Measurements from ENCODE around the gene TPK1. TPM values are rescaled to one million over a fixed set of nuclear protein-coding genes. Genes with fewer than 3 reads are reported as not detected.

TPK1 gene
- polyA plus RNA-seq, 1 of the 3 experiments (the other 2 are of a cell fraction), result 3.3 TPM

- Histone ChIP-seq H3K27me3 (ENCODE audit: insufficient read depth) (no peaks in the 10 kb centered on the region), H3K36me3 (replicated peaks in 1 of 2; ENCODE audit: control insufficient read depth in 1 of 2, insufficient read depth in 2 of 2, low read length in 1 of 2) (no peaks in the 10 kb centered on the region), H2AFZ (ENCODE audit: low read depth) (no peak overlapping the region), H3K79me2 (ENCODE audit: insufficient read depth) (no peaks in the 10 kb centered on the region), H3K27ac (ENCODE audit: low read depth in 2 of 2, low read length in 1 of 2) (no peak overlapping the region), H3F3A (replicated peaks; ENCODE audit: insufficient read depth) (no peaks in the 10 kb centered on the region), H3K9me3 (no peaks in the 10 kb centered on the region), H3K4me3 (ENCODE audit: low read depth in 2 of 2, low read length in 1 of 2) (no peak overlapping the region), H4K20me1 (ENCODE audit: insufficient read depth) (no peaks in the 10 kb centered on the region), H3K4me2 (no peak overlapping the region), H3K9me2 (no peaks in the 10 kb centered on the region), H3K9ac (no peak overlapping the region), H3K4me1 (ENCODE audit: control insufficient read depth in 1 of 2, insufficient read depth in 2 of 2, low read depth in 1 of 2, low read length in 1 of 2) (no peaks in the 10 kb centered on the region)
- 11% methylated on average over 6 of the region's 6 CpGs for WGBS (ENCODE audit: low lambda C conversion rate)
- POLR2A ChIA-PET, result no interaction called here
- TF ChIP-seq MAX (IDR thresholded peaks at IDR 0.05; ENCODE audit: low read depth) (no peak), SIN3A (IDR thresholded peaks at IDR 0.05; ENCODE audit: borderline replicate concordance, low read depth, low read length) (no peak), RFX5 (IDR thresholded peaks at IDR 0.05; ENCODE audit: low read length) (no peak), YY1 (IDR thresholded peaks at IDR 0.05; ENCODE audit: low read depth) (no peak), NFIC (IDR thresholded peaks at IDR 0.05; ENCODE audit: borderline replicate concordance) (no peak), POLR2AphosphoS5 (IDR thresholded peaks at IDR 0.05; ENCODE audit: low read depth, low read length) (no peak), GATA2 (CRISPR knock-in tag; IDR thresholded peaks at IDR 0.05) (no peak), RCOR1 (IDR thresholded peaks at IDR 0.05; ENCODE audit: low read length) (no peak), CHD2 (IDR thresholded peaks at IDR 0.05; ENCODE audit: low read length, partially characterized antibody) (no peak), FOSL2 (IDR thresholded peaks at IDR 0.05; ENCODE audit: borderline replicate concordance, low read depth) (no peak)
- TF ChIP-seq, protein P1, sequence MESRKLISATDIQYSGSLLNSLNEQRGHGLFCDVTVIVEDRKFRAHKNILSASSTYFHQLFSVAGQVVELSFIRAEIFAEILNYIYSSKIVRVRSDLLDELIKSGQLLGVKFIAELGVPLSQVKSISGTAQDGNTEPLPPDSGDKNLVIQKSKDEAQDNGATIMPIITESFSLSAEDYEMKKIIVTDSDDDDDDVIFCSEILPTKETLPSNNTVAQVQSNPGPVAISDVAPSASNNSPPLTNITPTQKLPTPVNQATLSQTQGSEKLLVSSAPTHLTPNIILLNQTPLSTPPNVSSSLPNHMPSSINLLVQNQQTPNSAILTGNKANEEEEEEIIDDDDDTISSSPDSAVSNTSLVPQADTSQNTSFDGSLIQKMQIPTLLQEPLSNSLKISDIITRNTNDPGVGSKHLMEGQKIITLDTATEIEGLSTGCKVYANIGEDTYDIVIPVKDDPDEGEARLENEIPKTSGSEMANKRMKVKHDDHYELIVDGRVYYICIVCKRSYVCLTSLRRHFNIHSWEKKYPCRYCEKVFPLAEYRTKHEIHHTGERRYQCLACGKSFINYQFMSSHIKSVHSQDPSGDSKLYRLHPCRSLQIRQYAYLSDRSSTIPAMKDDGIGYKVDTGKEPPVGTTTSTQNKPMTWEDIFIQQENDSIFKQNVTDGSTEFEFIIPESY (IDR thresholded peaks at IDR 0.05; ENCODE audit: borderline replicate concordance, low read depth), result no peak
- CTCF ChIA-PET, result no interaction called here
- DNase-seq, result no peak
Measured at GRCh38 chr7:144629011-144629410, 206.8 kb downstream of the TPK1 start.

DNA sequence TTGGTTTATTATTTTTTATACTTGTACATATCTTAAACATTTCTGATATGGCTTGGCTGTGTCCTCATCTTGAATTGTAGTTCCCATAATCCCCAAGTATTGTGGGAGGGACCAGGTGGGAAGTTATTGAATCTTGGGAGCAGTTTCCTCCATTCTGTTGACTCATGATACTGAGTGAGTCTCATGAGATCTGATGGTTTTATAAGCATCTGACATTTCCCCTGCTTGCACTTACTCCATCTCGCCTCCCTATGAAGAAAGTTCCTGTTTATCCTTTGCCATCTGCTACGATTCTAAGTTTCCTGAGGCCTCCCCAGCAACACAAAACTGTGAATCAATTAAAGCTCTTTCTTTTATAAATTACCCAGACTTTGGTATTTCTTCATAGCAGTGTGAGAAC is 207.7 kb downstream of the TPK1 start:
- Histone ChIP-seq H3K9me3 (no peaks in the 10 kb centered on the region), H3K27ac (ENCODE audit: low read depth in 2 of 2, low read length in 1 of 2) (no peak overlapping the region), H3K9ac (no peak overlapping the region), H2AFZ (ENCODE audit: low read depth) (no peak overlapping the region), H3K9me2 (no peaks in the 10 kb centered on the region; the same call in 1 of the 2 replicates), H3K79me2 (ENCODE audit: insufficient read depth) (no peaks in the 10 kb centered on the region), H3K36me3 (replicated peaks in 1 of 2; ENCODE audit: control insufficient read depth in 1 of 2, insufficient read depth in 2 of 2, low read length in 1 of 2) (no peaks in the 10 kb centered on the region), H3K4me3 (ENCODE audit: low read depth in 2 of 2, low read length in 1 of 2) (no peak overlapping the region), H3K4me1 (ENCODE audit: control insufficient read depth in 1 of 2, insufficient read depth in 2 of 2, low read depth in 1 of 2, low read length in 1 of 2) (no peaks in the 10 kb centered on the region), H3F3A (replicated peaks; ENCODE audit: insufficient read depth) (no peaks in the 10 kb centered on the region), H3K4me2 (no peak overlapping the region), H3K27me3 (ENCODE audit: insufficient read depth) (no peaks in the 10 kb centered on the region), H4K20me1 (ENCODE audit: insufficient read depth) (no peaks in the 10 kb centered on the region)
- ChIA-PET POLR2A (no interaction called here), CTCF (no interaction called here)
- DNase-seq, result no peak
- WGBS (ENCODE audit: low lambda C conversion rate), result 0% methylated on average over 2 of the region's 2 CpGs
- TF ChIP-seq, protein P2, sequence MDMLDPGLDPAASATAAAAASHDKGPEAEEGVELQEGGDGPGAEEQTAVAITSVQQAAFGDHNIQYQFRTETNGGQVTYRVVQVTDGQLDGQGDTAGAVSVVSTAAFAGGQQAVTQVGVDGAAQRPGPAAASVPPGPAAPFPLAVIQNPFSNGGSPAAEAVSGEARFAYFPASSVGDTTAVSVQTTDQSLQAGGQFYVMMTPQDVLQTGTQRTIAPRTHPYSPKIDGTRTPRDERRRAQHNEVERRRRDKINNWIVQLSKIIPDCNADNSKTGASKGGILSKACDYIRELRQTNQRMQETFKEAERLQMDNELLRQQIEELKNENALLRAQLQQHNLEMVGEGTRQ (IDR thresholded peaks at IDR 0.05; ENCODE audit: borderline replicate concordance, low read depth, low read length), result no peak
- no peak for TF ChIP-seq YY1 (IDR thresholded peaks at IDR 0.05; ENCODE audit: low read depth)
- TF ChIP-seq FOXJ3 (CRISPR knock-in tag; IDR thresholded peaks at IDR 0.05), result no peak
- no peak for TF ChIP-seq GABPA (IDR thresholded peaks at IDR 0.05; ENCODE audit: low read depth)
- no peak for TF ChIP-seq RFX5 (IDR thresholded peaks at IDR 0.05; ENCODE audit: low read length)
- TF ChIP-seq, protein P1 (IDR thresholded peaks at IDR 0.05; ENCODE audit: borderline replicate concordance, low read depth), result no peak
- TF ChIP-seq, protein P3, sequence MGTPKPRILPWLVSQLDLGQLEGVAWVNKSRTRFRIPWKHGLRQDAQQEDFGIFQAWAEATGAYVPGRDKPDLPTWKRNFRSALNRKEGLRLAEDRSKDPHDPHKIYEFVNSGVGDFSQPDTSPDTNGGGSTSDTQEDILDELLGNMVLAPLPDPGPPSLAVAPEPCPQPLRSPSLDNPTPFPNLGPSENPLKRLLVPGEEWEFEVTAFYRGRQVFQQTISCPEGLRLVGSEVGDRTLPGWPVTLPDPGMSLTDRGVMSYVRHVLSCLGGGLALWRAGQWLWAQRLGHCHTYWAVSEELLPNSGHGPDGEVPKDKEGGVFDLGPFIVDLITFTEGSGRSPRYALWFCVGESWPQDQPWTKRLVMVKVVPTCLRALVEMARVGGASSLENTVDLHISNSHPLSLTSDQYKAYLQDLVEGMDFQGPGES (IDR thresholded peaks at IDR 0.05; ENCODE audit: low read depth, low read length), result no peak
- TF ChIP-seq MEF2A (IDR thresholded peaks at IDR 0.05; ENCODE audit: borderline replicate concordance, low read depth), result no peak
- TF ChIP-seq EZH2phosphoT487 (IDR thresholded peaks at IDR 0.05; ENCODE audit: borderline replicate concordance, low read depth), result no peak
- TF ChIP-seq, protein P4, sequence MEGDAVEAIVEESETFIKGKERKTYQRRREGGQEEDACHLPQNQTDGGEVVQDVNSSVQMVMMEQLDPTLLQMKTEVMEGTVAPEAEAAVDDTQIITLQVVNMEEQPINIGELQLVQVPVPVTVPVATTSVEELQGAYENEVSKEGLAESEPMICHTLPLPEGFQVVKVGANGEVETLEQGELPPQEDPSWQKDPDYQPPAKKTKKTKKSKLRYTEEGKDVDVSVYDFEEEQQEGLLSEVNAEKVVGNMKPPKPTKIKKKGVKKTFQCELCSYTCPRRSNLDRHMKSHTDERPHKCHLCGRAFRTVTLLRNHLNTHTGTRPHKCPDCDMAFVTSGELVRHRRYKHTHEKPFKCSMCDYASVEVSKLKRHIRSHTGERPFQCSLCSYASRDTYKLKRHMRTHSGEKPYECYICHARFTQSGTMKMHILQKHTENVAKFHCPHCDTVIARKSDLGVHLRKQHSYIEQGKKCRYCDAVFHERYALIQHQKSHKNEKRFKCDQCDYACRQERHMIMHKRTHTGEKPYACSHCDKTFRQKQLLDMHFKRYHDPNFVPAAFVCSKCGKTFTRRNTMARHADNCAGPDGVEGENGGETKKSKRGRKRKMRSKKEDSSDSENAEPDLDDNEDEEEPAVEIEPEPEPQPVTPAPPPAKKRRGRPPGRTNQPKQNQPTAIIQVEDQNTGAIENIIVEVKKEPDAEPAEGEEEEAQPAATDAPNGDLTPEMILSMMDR (IDR thresholded peaks at IDR 0.05), result no peak
- no peak for TF ChIP-seq FOSL2 (IDR thresholded peaks at IDR 0.05; ENCODE audit: borderline replicate concordance, low read depth)
- no peak for TF ChIP-seq TAF1 (IDR thresholded peaks at IDR 0.05; ENCODE audit: borderline replicate concordance, low read depth, low read length)
